ENCODE results near the gene MLXIPL.

MLXIPL gene

GRCh38 chr7:73578342-73579128, 45.8 kb downstream of the MLXIPL start, which contains the start of gene TBL2:
TBL2 (minus strand) TSS chr7:73578579; CDS start chr7:73578549, 30 bp downstream.
- no peak for TF ChIP-seq CTCF (IDR thresholded peaks at IDR 0.05)
- peak; percentile 99 for DNase-seq (ENCODE audit: low spot score)
- Histone ChIP-seq H3K27ac (peak within 1 kb of the TSS; percentile 85 to 93), H3K4me3 (peak within 1 kb of the TSS; percentile 95)

DNA sequence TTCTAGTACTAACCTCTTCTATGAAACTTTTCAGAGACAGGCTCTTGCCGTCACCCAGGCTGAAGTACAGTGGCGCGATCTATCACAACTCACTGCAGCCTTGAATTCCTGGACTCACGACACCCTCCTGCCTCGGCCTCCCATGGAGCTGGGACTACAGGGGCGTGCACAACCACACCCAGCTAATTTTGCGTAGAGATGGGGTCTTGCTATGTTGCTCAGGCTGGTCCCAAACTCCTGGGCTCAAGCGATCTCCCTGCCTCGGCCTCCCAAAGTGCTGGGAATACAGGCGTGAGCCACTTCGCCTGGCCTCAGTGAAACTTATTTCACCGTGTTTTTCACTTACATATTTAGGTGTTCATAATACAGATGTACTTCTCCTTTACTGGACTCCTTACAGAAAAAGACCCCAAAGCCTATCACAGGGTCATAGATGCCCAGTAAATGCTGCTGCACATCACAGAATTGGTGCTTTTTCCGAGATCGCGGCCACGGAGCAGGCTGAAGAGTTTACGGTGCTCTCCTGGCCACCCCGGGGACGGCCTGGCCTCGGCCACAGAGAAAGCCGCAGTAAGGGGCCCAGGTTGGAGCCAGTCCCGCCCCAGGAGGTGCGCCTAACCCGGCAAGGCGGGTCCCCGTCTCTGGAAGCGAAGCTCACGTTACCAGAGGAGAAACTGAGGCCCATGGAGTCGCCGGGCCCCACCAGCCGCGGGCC, 46.5 kb downstream of the MLXIPL start:
- H3K27ac ChIP-seq: peak overlapping the region; percentile 85 to 93
- peak overlapping the region; percentile 95 for H3K4me3 ChIP-seq
- no peak for TF ChIP-seq CTCF (IDR thresholded peaks at IDR 0.05)
- no peak for DNase-seq (ENCODE audit: low spot score)

GRCh38 chr7:73573791-73574190, 50.5 kb downstream of the MLXIPL start:
- no peak for TF ChIP-seq CTCF (IDR thresholded peaks at IDR 0.05)
- no peak overlapping the region for H3K27ac ChIP-seq
- H3K4me3 ChIP-seq: no peak overlapping the region
- no peak for DNase-seq (ENCODE audit: low spot score)

GRCh38 chr7:73573276-73573675, 51.0 kb downstream of the MLXIPL start:
- Histone ChIP-seq H3K4me3 (no peak overlapping the region), H3K27ac (no peak overlapping the region)
- TF ChIP-seq CTCF (IDR thresholded peaks at IDR 0.05): no peak
- no peak for DNase-seq (ENCODE audit: low spot score)

DNA sequence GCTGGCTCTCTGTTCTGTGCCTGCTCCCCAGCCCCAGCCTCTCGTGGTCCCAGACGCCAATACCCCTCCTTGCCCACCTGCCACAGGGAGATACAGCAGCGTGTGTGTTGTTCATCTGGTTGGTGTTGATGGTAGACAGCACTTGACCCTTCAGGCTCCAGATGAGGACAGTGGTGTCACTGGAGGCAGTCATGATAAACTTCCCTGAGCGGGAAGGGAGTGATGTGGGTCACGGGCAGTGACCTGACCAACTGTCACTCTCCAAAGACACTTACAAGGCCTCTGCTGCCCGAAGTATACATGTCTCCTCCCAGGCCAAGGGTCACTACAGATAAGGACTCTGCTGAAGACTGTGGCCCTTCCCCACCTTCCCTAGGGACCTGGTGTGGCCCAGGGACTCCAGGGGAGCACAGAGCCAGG, 51.5 kb downstream of the MLXIPL start:
- DNase-seq (ENCODE audit: low spot score): no peak
- no peak for TF ChIP-seq CTCF (IDR thresholded peaks at IDR 0.05)
- H3K27ac ChIP-seq: no peak overlapping the region
- no peak overlapping the region for H3K4me3 ChIP-seq

DNA sequence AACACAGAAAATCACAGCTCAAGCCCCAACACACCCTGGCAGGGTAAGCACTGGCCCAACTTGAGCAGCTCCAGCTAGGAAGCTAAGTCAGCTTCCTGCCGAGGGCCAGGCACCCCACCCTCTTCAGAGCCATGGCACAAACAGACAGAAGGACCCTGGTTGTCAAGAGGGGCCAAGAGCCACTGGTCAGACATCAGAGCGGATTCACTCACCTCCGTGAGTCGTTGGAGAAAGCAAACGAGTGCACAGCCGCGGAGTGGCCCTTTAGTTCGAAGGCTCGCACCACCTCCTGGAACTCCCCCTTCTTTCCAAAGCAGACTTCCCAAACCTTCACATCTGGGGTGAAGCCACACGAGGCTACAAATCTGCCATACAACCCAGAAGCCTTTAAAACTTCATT, 53.3 kb downstream of the MLXIPL start:
- DNase-seq (ENCODE audit: low spot score): no peak
- H3K4me3 ChIP-seq: no peak overlapping the region
- TF ChIP-seq CTCF (IDR thresholded peaks at IDR 0.05): no peak
- no peak overlapping the region for H3K27ac ChIP-seq

All from coronary artery (tissue), 2 donors.